PC-9 (cell line): Measurements from ENCODE around the gene PRIM1. TPM values are rescaled to one million over a fixed set of nuclear protein-coding genes. Genes with fewer than 3 reads are reported as not detected.
"Not testable (repeated sequence)": the region's sequence is repeated elsewhere in the genome, so short reads cannot be mapped to it uniquely, and the experiment has no call there.

Experiments
- Bru-seq: library from RNA; stranded (reverse); fragments of 400-500 nt; gene quantifications from one replicate; lab custom pipeline; 2021; lab: Mats Ljungman, UMichigan
- BruChase-seq, 2 experiments: library from RNA; stranded (reverse); fragments of 400-500 nt; gene quantifications; one replicate each; lab custom pipeline; 2021; lab: Mats Ljungman, UMichigan
- BruUV-seq: library from RNA; stranded (reverse); fragments of 400-500 nt; replicated peaks from 2 replicates; lab custom pipeline; 2021; lab: Mats Ljungman, UMichigan
- CTCF ChIA-PET: fragments of 300-600 bp; sonication (Branson Sonifier 250); formaldehyde crosslinking; loops from one replicate; lab custom pipeline; 2022; ENCODE audit warnings: antibody characterized with exemption; lab: Charles Lee
- POLR2A ChIA-PET: fragments of 300-600 bp; sonication (Branson Sonifier 250); formaldehyde crosslinking; loops from one replicate; lab custom pipeline; 2022; ENCODE audit warnings: antibody characterized with exemption; ENCODE audit not compliant: unreplicated experiment; lab: Charles Lee
- DNase-seq, 2 experiments: peaks; one replicate each; pipeline versions ENCODE4 v3.0.0 to v3.0.0-alpha.2; 2015 to 2022; ENCODE audit warnings: mixed read lengths in 1 of 2
- H2AFZ ChIP-seq: fragments of 200-600 bp; sonication (generic); 2 replicates; pipeline ENCODE4 v1.8.1; 2017; ENCODE audit warnings: antibody characterized with exemption
- H3F3A ChIP-seq: fragments of 200-600 bp; sonication (generic); 2 replicates; pipeline ENCODE4 v1.8.1; 2017; ENCODE audit warnings: antibody characterized with exemption, mild to moderate bottlenecking, low read depth; ENCODE audit not compliant: insufficient read depth
- H3K27ac ChIP-seq: fragments of 200-600 bp; sonication (generic); 2 replicates; pipeline ENCODE4 v1.6.1; 2016; ENCODE audit warnings: mixed run types
- H3K27me3 ChIP-seq: fragments of 200-600 bp; sonication (generic); 2 replicates; pipeline ENCODE4 v1.6.1; 2016; ENCODE audit warnings: low read depth, mixed run types; ENCODE audit not compliant: insufficient read depth
- H3K36me3 ChIP-seq: fragments of 200-600 bp; sonication (generic); 2 replicates; pipeline ENCODE4 v1.6.1; 2016; ENCODE audit warnings: low read depth, mixed run types
- H3K4me1 ChIP-seq: fragments of 200-600 bp; sonication (generic); replicated peaks from 2 replicates; pipeline ENCODE4 v1.6.1; 2016; ENCODE audit warnings: mixed run types; ENCODE audit not compliant: insufficient read depth
- H3K4me2 ChIP-seq: fragments of 200-600 bp; sonication (generic); 2 replicates; pipeline ENCODE4 v1.6.1; 2017; ENCODE audit warnings: mixed run types
- H3K4me3 ChIP-seq: fragments of 200-600 bp; sonication (generic); 2 replicates; pipeline ENCODE4 v1.6.1; 2016; ENCODE audit warnings: mixed run types
- H3K79me2 ChIP-seq: fragments of 200-600 bp; sonication (generic); 2 replicates; pipeline ENCODE4 v1.6.1; 2017; ENCODE audit warnings: low read depth, mixed run types
- H3K9me2 ChIP-seq: fragments of 200-600 bp; sonication (generic); 2 replicates; pipeline ENCODE4 v1.8.1; 2017; ENCODE audit warnings: mild to moderate bottlenecking; ENCODE audit not compliant: insufficient read depth
- H3K9me3 ChIP-seq: fragments of 200-600 bp; sonication (generic); 2 replicates; pipeline ENCODE4 v1.8.1; 2016; ENCODE audit warnings: low read depth; ENCODE audit not compliant: insufficient read depth
- H4K20me1 ChIP-seq: fragments of 200-600 bp; sonication (generic); 2 replicates; pipeline ENCODE4 v1.8.1; 2017; ENCODE audit not compliant: insufficient read depth
- EZH2 ChIP-seq: fragments of 200-600 bp; sonication (generic); IDR thresholded peaks from 2 replicates; pipeline ENCODE4 v1.8.0; 2017; ENCODE audit warnings: antibody characterized with exemption, low read depth
- intact Hi-C: fragments of 100-400 bp; cut with micrococcal nuclease; formaldehyde crosslinking; loops from one replicate; pipeline ENCODE4 v1.10.0; 2022; ENCODE audit not compliant: unreplicated experiment
- long read RNA-seq: library from polyadenylated mRNA; stranded (forward); transcript quantifications from one replicate; pipeline ENCODE4 v2.0.0, GENCODE V29; 2022
- total RNA-seq: library from RNA; stranded (reverse); gene quantifications from 2 replicates; pipeline ENCODE4 v1.2.3, GENCODE V29; 2021
- TF ChIP-seq, protein P1 (sequence below): fragments of 200-600 bp; sonication (generic); conservative IDR thresholded peaks from 2 replicates; pipeline ENCODE4 v1.6.1; 2017; ENCODE audit warnings: mixed run types, antibody characterized with exemption, mild to moderate bottlenecking, moderate library complexity

Gene PRIM1
- 27.2 and 35.8 TPM in 2 replicates for total RNA-seq
- percentile 74 among the genes with signal in this experiment for Bru-seq, nascent RNA
- BruChase-seq, experiment 1, labeled RNA remaining after a 2-hour chase: percentile 58 among the genes with signal in this experiment
- percentile 73 among the genes with signal in this experiment for BruChase-seq, experiment 2, labeled RNA remaining after a 6-hour chase
- long read RNA-seq, transcript PRIM1-201 (13 exons, 1,393 nt): major isoform, 21 of 36 reads
- long read RNA-seq, partial matches to known transcripts: 0 of 36 reads
- long read RNA-seq, other reads (novel, unspliced or antisense): 15 of 36 reads

- TF ChIP-seq EZH2: no peak
- TF ChIP-seq, protein P1, sequence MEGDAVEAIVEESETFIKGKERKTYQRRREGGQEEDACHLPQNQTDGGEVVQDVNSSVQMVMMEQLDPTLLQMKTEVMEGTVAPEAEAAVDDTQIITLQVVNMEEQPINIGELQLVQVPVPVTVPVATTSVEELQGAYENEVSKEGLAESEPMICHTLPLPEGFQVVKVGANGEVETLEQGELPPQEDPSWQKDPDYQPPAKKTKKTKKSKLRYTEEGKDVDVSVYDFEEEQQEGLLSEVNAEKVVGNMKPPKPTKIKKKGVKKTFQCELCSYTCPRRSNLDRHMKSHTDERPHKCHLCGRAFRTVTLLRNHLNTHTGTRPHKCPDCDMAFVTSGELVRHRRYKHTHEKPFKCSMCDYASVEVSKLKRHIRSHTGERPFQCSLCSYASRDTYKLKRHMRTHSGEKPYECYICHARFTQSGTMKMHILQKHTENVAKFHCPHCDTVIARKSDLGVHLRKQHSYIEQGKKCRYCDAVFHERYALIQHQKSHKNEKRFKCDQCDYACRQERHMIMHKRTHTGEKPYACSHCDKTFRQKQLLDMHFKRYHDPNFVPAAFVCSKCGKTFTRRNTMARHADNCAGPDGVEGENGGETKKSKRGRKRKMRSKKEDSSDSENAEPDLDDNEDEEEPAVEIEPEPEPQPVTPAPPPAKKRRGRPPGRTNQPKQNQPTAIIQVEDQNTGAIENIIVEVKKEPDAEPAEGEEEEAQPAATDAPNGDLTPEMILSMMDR: peak; percentile 58
- Histone ChIP-seq H3K9me3 (no peaks in the 10 kb centered on the region), H3F3A (peaks cover 8% of the 10 kb centered on the region), H3K36me3 (0 out of 2 replicates have a peak, but pooled peaks cover 1% of the 10 kb centered on the region), H3K9me2 (no peaks in the 10 kb centered on the region), H3K4me1 (peaks cover 8% of the 10 kb centered on the region; the same call in 1 of the 2 replicates), H3K27me3 (no peaks in the 10 kb centered on the region), H4K20me1 (no peaks in the 10 kb centered on the region; the same call in 1 of the 2 replicates), H3K27ac (peak within 1 kb of the TSS; percentile 21), H3K4me3 (peak within 1 kb of the TSS; percentile 66), H3K79me2 (peaks cover 12% of the 10 kb centered on the region; the same call in 1 of the 2 replicates), H2AFZ (peak within 1 kb of the TSS; percentile 89), H3K4me2 (peak within 1 kb of the TSS; percentile 87)
- BruUV-seq: TSS peak; percentile 70
- intact Hi-C loops: loop anchor here (2.0 to 10.0 kb wide), 2 partner anchors 63 to 493 kb away; partner anchors contain the start of gene PTGES3
- DNase-seq: peak; percentile 71 to 85
- ChIA-PET CTCF (no interaction called here), POLR2A (interaction anchor here (0.5 to 0.6 kb wide), 2 partner anchors 62 to 112 kb away, joined by 5 to 27 read pairs; no protein-coding TSS in a partner anchor)
Measured at GRCh38 chr12:56751712-56752598, at the start of gene PRIM1. Gene PRIM1 (minus strand): TSS chr12:56752323. CDS start chr12:56752298, 25 bp downstream.

DNA sequence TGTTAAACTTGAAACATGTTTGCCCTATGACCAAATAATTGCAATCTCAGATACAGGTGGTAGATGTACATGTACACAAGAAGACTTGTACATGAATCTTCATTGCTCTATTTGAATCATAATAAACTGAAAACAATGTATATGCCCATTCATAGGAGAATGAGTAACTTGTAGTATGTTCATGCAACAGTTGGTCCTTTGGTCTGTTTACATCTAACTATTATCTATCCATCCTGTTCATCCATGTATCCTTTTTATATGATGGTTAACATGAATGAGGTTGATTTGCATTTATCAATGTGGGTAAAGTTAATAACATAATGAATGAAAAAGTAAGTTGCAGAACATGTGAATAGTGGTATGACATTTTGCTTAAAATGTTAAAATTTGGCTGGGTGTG is 48.1 kb upstream of the PRIM1 start:
- CTCF ChIA-PET: interaction anchor here (0.7 kb wide), 1 partner anchor 180 kb away, joined by 3 read pairs; no protein-coding TSS in a partner anchor
- Histone ChIP-seq H3K4me2 (no peak overlapping the region), H3K27ac (no peak overlapping the region), H3K27me3 (no peaks in the 10 kb centered on the region), H3K4me1 (no peaks in the 10 kb centered on the region), H3K9me2 (no peaks in the 10 kb centered on the region), H3K4me3 (no peak overlapping the region), H4K20me1 (no peaks in the 10 kb centered on the region), H3F3A (no peaks in the 10 kb centered on the region), H3K9me3 (no peaks in the 10 kb centered on the region), H3K79me2 (no peaks in the 10 kb centered on the region), H2AFZ (no peak overlapping the region), H3K36me3 (no peaks in the 10 kb centered on the region)
- intact Hi-C loops: no loop called here
- no peak for TF ChIP-seq EZH2
- TF ChIP-seq, protein P1: no peak
- no TSS peak for BruUV-seq
- POLR2A ChIA-PET: no interaction called here
- no peak for DNase-seq

DNA sequence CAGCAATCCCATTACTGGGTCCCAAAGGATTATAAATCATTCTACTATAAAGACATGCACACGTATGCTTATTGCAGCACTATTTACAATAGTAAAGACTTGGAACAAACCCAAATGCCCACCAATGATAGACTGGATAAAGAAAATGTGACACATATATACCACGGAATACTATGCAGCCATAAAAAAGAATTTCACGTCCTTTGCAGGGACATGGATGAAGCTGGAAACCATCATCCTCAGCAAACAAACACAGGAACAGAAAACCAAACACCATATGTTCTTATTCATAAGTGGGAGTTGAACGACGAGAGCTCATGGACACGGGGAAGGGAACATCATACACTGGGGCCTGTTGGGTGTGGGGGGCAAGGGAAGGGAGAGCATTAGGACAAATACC is 47.2 kb upstream of the PRIM1 start:
- CTCF ChIA-PET, H3F3A ChIP-seq, H3K27me3 ChIP-seq: not testable (repeated sequence)

DNA sequence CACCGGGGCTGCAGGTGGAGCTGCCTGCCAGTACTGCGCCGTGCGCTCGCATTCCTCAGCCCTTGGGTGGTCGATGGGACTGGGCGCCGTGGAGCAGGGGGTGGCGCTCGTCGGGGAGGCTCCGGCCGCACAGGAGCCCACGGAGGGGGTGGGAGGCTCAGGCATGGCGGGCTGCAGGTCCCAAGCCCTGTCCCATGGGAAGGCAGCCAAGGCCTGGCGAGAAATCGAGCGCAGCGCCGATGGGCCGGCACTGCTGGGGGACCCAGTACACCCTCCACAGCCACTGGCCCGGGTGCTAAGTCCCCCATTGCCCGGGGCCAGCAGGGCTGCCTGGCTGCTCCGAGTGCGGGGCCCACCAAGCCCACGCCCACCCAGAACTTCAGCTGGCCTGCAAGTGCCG is 43.7 kb upstream of the PRIM1 start:
- POLR2A ChIA-PET: not testable (repeated sequence)

More for the DNA sequence above, 47.2 kb upstream of the PRIM1 start:
- H2AFZ ChIP-seq, H4K20me1 ChIP-seq, H3K4me2 ChIP-seq, DNase-seq, H3K79me2 ChIP-seq, intact Hi-C loops, H3K9me3 ChIP-seq, H3K36me3 ChIP-seq, H3K4me3 ChIP-seq, H3K27ac ChIP-seq, BruUV-seq, H3K4me1 ChIP-seq, POLR2A ChIA-PET, H3K9me2 ChIP-seq: not testable (repeated sequence)

GRCh38 chr12:56795046-56795562 is 43.0 kb upstream of the PRIM1 start:
- H3K4me3 ChIP-seq, H2AFZ ChIP-seq, H3K9me2 ChIP-seq, H3K4me1 ChIP-seq, H3F3A ChIP-seq, H3K27ac ChIP-seq, H3K27me3 ChIP-seq, POLR2A ChIA-PET, intact Hi-C loops, H3K4me2 ChIP-seq, H3K9me3 ChIP-seq, CTCF ChIA-PET, H3K79me2 ChIP-seq, DNase-seq, BruUV-seq, H4K20me1 ChIP-seq, H3K36me3 ChIP-seq: not testable (repeated sequence)

More for the DNA sequence above, 43.7 kb upstream of the PRIM1 start:
- H3K9me3 ChIP-seq, H3K4me2 ChIP-seq, H3K9me2 ChIP-seq, H3K4me1 ChIP-seq, H4K20me1 ChIP-seq, H3K36me3 ChIP-seq, H3K27me3 ChIP-seq, intact Hi-C loops, H2AFZ ChIP-seq, H3K4me3 ChIP-seq, H3F3A ChIP-seq, CTCF ChIA-PET, H3K27ac ChIP-seq, BruUV-seq, H3K79me2 ChIP-seq, DNase-seq: not testable (repeated sequence)
